Fibroblast of lung (primary cell): ENCODE data around the gene F3.

Experiments
- CTCF ChIP-seq, 2 donors: IDR thresholded peaks in 1 of 2; conservative IDR thresholded peaks in 1 of 2; 1 replicate in 1 of 2; 2 replicates in 1 of 2; pipeline ENCODE4 v1.5.1; 2011 to 2012; ENCODE audit warnings: low read length in 2 of 2, control low read depth in 1 of 2, inconsistent platforms in 1 of 2, low read depth in 1 of 2, mild to moderate bottlenecking in 1 of 2
- EZH2 ChIP-seq: IDR thresholded peaks from 2 replicates; pipeline ENCODE4 v1.5.1; 2012; ENCODE audit warnings: low read length, control low read depth, mild to moderate bottlenecking; ENCODE audit errors: missing control alignments

- TF ChIP-seq CTCF (conservative IDR thresholded peaks at IDR 0.05 in 1 of 2, IDR thresholded peaks at IDR 0.05 in 1 of 2; ENCODE audit: low read depth in 1 of 2, low read length in 2 of 2) = no peak
- no peak for TF ChIP-seq EZH2
These were observed 13.5 kb upstream of the F3 start for GRCh38 chr1:94555091-94555490.
